ENCODE data around the gene PPM1N. TPM values are rescaled to one million over a fixed set of nuclear protein-coding genes. Genes with fewer than 3 reads are reported as not detected.
A peak's percentile ranks its signal among the peaks of the same experiment; 100 is the strongest.

The PPM1N gene
- total and polyA plus RNA-seq, 2 of the 13 experiments (the other 11 are each of a cell fraction or from before 2014, with no cell fraction given), result 0.31 to 1.8 TPM

DNA sequence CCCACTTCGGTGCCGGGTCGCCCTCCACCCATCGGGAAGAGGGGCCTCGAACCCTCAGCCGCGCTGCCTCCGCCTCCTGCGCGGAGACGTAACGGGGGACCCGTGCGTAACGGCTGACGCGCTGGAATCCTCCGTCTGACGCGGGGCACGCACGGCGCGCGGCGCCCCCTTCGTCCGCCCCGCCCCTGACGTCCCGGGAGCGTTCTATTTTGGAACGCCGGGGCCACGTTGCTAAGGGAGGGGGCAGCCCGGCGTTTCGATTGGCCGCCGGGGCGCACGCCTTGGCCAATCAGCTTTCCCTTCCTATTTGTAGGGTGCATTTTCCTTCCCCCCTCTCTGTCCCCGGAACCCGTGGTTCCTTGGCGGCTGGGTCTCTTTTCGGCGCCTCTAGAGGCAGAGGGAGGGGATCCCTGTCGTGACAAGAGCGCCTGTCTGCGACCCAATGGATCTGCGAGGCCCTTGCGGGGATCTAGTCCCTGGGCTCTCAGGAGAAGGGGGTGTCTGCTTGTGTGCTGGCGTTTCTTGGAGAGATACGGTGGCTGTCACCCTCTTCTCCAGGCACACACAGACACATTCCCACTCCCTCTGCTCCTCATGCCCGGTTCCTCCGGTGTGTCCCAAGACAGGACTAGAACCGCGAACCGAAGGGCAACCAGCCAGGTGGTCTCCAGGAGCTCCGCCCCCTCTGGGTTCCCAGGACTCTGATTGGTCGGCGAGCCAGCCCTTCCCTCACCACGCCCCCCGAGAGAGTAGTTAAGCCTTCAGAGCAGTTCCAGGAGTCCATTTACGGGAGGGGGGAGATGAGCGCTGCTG lies 28.9 kb upstream of the PPM1N start (continued):
- TF ChIP-seq ZSCAN21 (CRISPR knock-in tag; IDR thresholded peaks at IDR 0.05; ENCODE audit: borderline replicate concordance) (no peak; the same call in 1 of the 2 replicates), ZNF24 (IDR thresholded peaks at IDR 0.05) (no peak), NR2F1 (CRISPR knock-in tag; IDR thresholded peaks at IDR 0.05) (no peak), ZNF782 (CRISPR knock-in tag; IDR thresholded peaks at IDR 0.05; ENCODE audit: borderline replicate concordance) (no peak), GPN1 (CRISPR knock-in tag; IDR thresholded peaks at IDR 0.05; ENCODE audit: borderline replicate concordance) (no peak), ARID5B (CRISPR knock-in tag; IDR thresholded peaks at IDR 0.05) (peak; percentile 46), POGZ (CRISPR knock-in tag; IDR thresholded peaks at IDR 0.05) (peak; percentile 81; the same call in 1 of the 2 replicates), ZNF784 (CRISPR knock-in tag; IDR thresholded peaks at IDR 0.05; ENCODE audit: borderline replicate concordance) (no peak), ZNF343 (CRISPR knock-in tag; IDR thresholded peaks at IDR 0.05) (no peak), ZNF407 (CRISPR knock-in tag; IDR thresholded peaks at IDR 0.05; ENCODE audit: not compliant biosample characterization) (no peak)
- TF ChIP-seq, protein P1, sequence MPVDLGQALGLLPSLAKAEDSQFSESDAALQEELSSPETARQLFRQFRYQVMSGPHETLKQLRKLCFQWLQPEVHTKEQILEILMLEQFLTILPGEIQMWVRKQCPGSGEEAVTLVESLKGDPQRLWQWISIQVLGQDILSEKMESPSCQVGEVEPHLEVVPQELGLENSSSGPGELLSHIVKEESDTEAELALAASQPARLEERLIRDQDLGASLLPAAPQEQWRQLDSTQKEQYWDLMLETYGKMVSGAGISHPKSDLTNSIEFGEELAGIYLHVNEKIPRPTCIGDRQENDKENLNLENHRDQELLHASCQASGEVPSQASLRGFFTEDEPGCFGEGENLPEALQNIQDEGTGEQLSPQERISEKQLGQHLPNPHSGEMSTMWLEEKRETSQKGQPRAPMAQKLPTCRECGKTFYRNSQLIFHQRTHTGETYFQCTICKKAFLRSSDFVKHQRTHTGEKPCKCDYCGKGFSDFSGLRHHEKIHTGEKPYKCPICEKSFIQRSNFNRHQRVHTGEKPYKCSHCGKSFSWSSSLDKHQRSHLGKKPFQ (CRISPR knock-in tag; IDR thresholded peaks at IDR 0.05; ENCODE audit: insufficient replicate concordance), result no peak
